PC-3 (cell line): Measurements from ENCODE around the gene SCAP.

Experiments
- CTCF ChIP-seq: fragments of 300-600 bp; sonication (generic); conservative IDR thresholded peaks from 2 replicates; pipeline ENCODE4 v1.5.1; 2017; ENCODE audit warnings: antibody characterized with exemption, low read depth, mild to moderate bottlenecking, low read length
- EZH2 ChIP-seq: fragments of 300-600 bp; sonication (generic); IDR thresholded peaks from one replicate; pipeline ENCODE4 v1.6.1; 2017; ENCODE audit warnings: antibody characterized with exemption, mild to moderate bottlenecking, low read length; ENCODE audit not compliant: unreplicated experiment

- TF ChIP-seq CTCF (no peak), EZH2 (no peak)
Observed at GRCh38 chr3:47485812-47486211, 10.1 kb upstream of the SCAP start.
